Measurements from ENCODE around the gene CECR2.

The CECR2 gene

DNA sequence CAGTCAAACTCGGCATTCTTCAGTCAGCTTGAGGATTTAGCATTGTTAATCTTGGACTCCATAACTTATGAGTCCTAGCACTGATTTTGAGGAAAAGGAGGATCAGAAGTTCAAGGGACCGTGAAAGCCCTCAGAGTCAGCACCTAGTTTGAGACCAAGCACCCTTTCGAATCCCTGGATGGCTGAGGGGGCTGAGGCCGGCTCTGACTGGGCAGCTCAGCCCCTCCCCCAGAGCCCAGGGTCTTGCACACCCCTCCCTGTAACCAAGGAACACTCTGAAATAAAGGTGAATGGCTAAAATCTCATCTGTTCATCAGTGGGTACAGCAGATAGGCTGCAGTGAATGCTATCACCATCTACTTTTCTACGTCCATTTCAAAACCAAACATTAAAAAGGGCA lies 221.3 kb downstream of the CECR2 start:
- in situ Hi-C loops (cut with MboI; ENCODE audit: low sequenced_read_pairs), result no loop called here

- in situ Hi-C loops (cut with MboI; ENCODE audit: low sequenced_read_pairs), result no loop called here
These were observed 222.9 kb downstream of the CECR2 start for GRCh38 chr22:17592201-17592600.

- in situ Hi-C loops (cut with MboI; ENCODE audit: low sequenced_read_pairs), result no loop called here
These were observed 227.0 kb downstream of the CECR2 start for GRCh38 chr22:17596226-17596625.

- in situ Hi-C loops (cut with MboI; ENCODE audit: low sequenced_read_pairs), result no loop called here
These were observed 228.0 kb downstream of the CECR2 start for GRCh38 chr22:17597217-17597616.

GRCh38 chr22:17598318-17598717 lies 229.1 kb downstream of the CECR2 start:
- in situ Hi-C loops (cut with MboI; ENCODE audit: low sequenced_read_pairs), result no loop called here

- in situ Hi-C loops (cut with MboI; ENCODE audit: low sequenced_read_pairs), result no loop called here
These were observed 231.8 kb downstream of the CECR2 start for GRCh38 chr22:17601031-17601430.

- in situ Hi-C loops (cut with MboI; ENCODE audit: low sequenced_read_pairs), result no loop called here
These were observed 234.4 kb downstream of the CECR2 start for GRCh38 chr22:17603668-17604067.

GRCh38 chr22:17606496-17606895 lies 237.2 kb downstream of the CECR2 start:
- in situ Hi-C loops (cut with MboI; ENCODE audit: low sequenced_read_pairs), result no loop called here

All from HL-60/S4 (cell line).